ENCODE results near the gene DPP10.
"Not testable (repeated sequence)": the region's sequence is repeated elsewhere in the genome, so short reads cannot be mapped to it uniquely, and the experiment has no call there.

The DPP10 gene

DNA sequence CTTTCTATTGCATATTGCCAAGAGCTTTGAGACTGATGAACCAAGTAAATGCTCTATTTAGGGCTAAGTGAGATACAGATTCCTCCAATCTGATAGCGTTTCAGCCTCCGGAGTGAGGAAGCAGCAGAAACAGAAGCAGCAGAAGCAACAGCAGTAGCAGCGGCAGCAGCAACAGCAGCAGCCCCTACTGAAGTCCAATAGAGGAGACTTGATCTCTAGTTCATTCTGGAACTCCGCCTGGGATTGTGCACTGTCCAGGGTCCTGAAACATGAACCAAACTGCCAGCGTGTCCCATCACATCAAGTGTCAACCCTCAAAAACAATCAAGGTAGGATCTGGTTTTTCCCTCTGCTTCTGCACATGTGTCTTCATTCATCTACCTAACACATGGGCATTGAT is at the start of gene DPP10:
DPP10 (plus strand) TSS at position 132 of the 400 bp plus-strand sequence.
- no peak for DNase-seq (ENCODE audit: low spot score)

DNA sequence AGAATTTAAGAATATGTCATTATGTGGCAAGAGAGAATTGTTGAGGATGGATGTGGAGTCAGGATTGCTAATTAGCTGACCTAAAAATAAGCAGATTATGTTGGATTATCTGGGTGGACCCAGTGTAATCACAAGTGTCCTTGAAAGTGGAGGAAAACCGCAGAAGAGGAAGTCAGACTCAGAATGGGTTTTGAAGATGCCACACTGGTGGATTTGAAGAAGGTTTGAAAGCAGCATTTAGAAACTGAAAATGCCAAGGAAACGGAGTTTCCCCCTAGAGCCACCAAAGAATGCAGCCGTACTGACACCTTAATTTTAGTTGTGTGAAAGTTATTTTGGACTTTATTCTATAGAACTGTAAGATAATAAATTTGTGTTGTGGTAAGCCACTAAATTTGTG is 41.6 kb upstream of the DPP10 start:
- DNase-seq (ENCODE audit: low spot score), result no peak

DNA sequence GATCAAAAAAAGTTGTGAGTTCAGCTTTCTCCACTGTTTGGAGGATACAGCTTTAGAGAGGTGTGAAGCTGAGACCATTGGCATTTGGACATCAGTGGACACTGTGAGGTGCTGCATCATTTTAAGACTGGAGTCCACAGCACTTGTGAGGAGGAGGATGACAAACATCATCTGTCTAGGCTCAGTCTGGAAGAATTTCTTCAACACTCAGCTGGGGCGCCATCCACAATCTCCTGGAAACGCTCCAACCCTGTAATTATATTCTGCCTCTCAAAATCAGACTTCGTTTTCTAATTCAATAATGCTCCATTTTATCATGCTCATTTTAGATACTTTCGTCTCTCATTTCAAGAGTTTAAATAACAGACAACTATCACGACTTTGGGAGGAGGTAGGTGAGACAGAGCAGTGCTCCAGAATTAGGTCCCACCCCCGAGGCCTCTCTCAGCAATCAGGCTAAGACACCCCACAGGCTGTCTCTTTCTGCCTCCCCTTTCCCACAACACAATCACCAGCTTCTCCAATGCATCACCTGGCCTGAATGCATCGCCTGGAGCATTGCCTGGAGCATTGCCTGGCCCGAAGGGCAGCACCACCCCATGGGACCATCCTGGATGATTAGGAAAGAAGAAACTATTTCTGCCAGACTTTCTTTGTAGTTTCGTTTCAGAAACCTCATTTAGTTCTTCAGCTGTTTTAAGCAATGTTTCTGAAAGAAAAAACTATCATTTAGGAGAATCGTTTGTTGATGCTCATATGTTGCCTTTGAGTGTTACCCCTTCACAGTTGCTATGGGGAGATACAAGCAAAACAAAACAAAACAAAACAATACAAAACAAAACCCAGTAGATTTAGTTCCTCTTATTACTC is 37.0 kb upstream of the DPP10 start:
- no peak for DNase-seq (ENCODE audit: low spot score)

DNA sequence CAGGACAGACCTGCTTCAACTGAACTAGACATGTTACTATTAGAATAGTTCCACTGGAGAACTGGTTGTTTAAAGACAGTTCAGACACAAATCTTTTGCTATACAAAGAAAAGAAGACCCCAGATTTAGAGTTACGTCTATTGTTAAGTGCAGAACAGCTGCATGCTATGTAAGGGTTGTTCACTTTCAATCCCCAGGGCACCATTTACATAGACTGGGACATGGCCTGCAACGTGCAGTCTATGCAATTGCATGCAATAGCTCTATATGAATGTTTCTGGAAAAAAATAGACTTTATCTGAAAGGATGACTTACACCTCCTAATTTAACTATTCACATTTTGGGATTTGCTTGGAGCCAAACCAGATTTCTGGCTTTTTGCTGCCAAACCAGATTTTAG is 36.1 kb upstream of the DPP10 start:
- no peak for DNase-seq (ENCODE audit: low spot score)

DNA sequence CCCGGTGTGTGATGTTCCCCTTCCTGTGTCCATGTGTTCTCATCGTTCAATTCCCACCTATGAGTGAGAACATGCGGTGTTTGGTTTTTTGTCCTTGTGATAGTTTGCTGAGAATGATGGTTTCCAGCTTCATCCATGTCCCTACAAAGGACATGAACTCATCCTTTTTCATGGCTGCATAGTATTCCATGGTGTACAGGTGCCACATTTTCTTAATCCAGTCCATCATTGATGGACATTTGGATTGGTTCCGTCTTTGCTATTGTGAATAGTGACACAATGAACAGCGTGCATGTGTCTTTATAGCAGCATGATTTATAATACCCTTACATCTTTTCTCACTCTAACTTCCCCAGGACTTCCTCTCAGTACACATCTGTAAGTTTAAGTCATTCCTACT is 35.1 kb upstream of the DPP10 start:
- not testable (repeated sequence) for DNase-seq (ENCODE audit: low spot score)

DNA sequence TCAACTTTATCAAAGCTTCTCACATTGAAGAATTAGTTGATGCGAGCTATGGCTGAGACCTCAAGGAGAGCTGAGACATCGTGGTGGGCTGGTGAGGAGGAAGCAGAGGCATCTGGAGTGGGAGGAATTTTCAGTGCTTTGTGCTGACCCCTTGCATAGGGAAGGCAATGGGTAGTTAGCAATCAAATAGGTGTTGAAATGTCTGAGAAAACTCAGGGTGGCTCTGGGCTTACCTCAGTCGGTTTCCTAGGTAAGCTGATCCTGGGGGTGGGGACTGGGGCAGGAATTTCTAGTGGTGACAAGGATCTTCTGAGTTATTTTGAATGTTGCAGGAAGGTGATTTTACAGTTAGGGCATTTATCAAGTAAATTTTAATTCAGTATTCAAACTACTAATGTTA is 20.7 kb upstream of the DPP10 start:
- no peak for DNase-seq (ENCODE audit: low spot score)

DNA sequence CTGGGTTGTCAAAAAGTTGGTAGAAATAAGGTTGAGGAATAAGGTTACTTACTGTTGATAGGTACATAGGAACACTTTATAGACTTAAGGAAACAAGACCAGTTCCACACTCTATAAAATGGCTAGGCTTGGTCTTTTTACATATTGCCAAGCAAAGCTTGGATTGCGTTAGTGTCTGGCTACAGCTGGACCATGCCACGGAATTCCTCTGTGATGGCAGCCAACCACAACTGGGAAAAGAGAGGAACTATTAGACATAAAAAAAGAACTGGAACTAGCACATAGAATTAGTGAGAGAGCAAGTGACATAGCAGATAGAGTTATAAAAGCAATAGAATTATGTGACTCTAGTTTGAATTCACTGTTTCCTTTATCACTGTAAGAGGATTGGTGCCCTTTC is 17.7 kb upstream of the DPP10 start:
- no peak for DNase-seq (ENCODE audit: low spot score)

DNA sequence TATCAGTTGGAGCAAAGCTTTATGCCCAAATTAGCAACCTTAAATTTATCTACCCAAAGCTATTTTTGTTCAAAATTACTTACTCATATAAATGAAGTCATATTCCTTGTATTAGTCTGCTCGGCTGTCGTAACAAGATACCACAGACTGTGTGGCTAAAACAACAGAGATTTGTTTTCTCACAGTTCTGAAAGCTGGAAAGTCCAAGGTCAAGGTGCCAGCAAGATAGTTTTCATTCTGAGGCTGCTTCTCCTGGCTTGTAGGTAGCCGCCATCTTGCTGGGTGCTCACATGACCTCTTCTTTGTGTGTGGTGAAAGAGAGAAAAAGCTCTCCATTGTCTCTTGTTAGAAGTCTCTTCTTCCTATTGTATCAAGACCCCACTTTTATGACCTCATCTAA is 15.7 kb upstream of the DPP10 start:
- no peak for DNase-seq (ENCODE audit: low spot score)

DNA sequence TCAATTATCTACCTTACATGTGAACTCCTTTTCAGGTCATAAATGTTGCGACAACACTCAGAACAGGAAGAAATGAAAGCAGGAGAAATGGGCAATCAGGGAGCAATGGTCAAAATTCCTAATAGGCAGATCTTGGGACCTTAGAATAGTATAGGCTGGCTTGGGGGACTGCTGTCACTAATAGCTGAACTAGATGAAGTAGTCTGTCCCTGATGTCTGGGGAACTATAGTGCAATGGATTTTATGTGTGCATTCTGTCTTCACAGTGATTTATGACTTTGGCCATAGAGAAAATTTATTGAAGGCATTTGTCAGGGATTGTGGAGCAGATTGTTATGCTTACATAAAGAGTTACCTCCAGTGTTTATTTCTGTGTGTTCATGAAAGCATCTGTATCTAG is 6.1 kb upstream of the DPP10 start:
- DNase-seq (ENCODE audit: low spot score), result no peak

DNA sequence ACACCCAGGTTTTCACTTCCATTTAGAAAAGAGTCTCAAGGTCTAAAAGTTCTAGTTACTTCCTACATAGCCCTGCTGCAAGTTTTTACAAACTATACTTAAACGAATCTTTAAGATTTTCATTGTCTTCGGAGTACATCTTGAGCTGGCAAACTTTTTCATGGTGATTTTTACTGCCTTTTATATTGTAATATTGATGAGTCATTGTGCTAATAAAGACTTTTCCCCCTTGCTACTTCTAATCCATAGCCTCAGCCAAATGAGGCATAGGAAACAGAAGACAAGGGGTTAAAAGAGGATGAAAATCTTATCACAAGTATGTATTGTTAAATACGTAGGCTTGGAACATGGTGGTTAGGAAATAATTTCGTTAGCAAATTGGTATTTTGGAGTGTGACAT is 4.1 kb downstream of the DPP10 start:
- DNase-seq (ENCODE audit: low spot score), result no peak

DNA sequence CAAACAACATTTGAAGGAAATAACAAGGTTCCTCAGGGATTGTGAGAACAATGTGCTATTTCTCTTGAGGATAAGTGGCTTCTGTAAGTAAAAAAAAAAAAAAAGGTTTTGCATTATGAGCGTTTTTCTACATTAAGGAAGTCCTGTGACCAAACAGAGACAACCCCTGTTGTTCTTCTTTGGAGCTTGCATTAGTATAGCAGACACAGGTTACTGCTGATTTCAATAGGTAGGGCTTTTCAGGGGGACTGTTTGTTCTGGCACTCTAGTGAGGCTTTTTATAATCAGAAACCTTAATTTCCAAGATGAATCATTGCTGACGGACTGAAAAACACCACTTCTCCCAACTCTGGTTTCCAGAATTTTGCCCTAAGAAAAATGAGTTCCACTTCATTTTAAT is 8.2 kb downstream of the DPP10 start:
- no peak for DNase-seq (ENCODE audit: low spot score)

DNA sequence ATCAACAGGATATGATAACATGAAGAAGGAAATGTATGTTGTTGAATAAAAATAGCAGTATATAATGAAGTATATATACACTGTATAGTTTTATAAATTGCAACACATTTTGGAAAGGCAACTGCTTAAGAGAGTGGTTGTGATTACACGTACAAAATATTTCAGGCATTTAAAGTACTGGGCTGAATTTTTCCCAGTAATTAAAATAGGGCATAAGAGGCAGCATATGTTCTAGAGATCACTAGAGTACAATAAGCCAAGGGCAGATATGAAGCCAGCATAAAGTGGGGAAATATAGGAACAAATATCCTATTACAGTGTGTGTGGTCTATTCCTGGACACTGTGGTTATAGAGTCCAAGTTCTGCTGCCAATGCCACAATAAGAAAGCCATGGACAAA is 14.1 kb downstream of the DPP10 start:
- DNase-seq (ENCODE audit: low spot score), result no peak

DNA sequence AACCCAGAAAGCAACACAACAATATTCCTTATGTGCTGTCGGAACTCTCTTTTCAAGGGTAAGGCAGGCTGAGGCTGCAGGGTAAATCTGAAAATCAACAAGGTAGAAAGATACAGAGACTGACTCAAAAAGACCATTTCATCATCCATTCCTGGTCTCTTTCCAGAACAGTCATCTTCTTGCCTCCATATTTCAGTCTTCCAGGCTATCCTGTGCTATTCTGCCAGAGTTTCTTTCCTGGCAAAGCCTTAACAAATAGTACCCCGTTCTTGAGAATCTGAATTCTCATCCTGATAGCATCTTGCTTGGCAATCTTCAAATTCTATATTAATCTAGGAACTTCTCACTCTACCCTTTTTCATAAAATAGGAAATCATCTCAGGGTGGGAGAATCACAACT is 15.5 kb downstream of the DPP10 start:
- no peak for DNase-seq (ENCODE audit: low spot score)

DNA sequence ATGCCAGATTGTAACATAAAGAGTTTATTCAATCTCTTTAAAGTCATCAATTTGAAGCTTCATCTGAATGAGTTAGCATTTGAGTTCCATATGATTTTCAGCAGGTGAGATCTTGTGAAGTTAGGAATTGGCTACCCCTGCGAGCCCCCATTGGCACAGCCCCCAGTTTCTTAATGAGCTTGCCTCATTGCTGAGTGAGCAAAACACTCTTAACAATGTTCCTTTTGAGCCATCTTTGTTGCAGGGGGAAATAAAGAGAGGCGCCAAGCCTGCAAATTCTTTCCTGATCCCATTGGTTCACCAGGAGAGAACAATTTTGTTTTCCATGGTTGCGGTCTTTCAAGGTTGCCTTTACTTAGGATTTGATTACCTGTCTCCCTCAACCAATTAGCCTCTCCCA is 18.7 kb downstream of the DPP10 start:
- DNase-seq (ENCODE audit: low spot score), result no peak

DNA sequence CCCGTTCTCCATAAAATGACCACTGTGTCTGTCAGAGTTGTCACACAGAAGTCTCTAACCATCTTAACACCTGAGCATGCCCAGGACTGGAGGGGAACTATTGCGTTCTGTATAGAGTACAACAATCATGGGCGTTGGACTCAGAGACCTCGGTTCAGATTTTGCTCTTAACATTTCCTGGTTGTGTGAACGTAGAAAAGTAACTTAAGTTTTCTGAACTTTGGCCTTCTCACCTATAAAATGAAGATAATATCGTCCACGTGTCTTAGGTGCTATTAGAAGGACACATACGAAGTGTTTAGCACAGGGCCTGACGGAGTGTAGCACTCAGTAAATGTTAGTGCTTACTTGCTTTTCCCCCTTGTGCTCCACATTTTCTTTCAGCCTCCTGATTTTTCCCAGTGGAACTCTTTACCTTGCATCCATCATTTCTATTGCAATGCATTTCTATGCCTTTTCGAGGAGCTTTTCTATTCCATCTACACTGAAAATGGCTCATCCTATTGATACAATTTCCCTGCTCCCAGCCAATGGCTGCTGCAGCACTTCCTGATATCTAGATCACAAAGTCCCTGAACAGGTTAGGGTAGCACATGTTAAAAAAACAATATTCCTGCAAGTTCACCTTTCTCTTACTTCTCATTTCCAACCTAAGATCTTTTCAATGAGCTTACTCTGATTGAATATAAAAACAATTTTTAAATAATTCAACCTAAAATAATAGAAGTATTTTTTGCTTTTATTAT is 22.7 kb downstream of the DPP10 start:
- DNase-seq (ENCODE audit: low spot score), result no peak

DNA sequence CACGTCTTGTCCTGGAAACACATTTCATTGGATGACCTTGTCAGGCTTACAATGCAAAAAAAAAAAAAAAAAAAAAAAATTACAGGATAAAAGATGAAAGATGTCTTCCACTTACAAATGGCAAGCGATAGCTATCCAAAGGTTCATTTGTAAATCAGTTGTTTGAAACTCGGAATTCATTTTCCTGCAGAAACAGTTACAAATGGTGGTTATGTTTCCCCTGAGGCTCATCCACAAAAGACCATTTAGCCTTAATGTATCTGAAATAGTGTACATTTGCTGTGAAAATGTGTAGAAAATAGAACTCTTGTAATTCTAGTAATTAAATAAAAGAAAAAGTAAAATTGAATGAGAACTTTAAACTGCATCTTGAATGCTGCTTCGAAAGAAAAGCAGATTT is 25.9 kb downstream of the DPP10 start:
- no peak for DNase-seq (ENCODE audit: low spot score)

DNA sequence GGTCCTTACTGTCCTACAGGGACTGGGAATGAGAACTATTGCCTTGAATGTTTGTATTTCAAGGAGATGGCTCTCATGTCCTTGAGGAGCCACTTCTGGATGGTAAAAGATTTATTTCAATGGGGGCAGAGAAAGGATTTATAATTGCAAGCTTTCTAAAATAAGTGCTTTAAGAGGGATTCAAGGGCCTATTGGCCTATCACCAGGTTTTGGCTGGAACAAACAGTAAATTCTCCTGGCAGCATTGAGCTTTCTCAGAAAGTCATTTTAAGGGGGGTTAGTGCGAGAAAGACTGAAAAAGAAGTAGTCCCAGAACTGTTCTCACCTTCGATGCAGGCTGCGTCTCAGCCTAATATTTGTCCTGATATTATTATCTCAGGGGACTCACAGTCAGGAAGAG is 29.8 kb downstream of the DPP10 start:
- no peak for DNase-seq (ENCODE audit: low spot score)

DNA sequence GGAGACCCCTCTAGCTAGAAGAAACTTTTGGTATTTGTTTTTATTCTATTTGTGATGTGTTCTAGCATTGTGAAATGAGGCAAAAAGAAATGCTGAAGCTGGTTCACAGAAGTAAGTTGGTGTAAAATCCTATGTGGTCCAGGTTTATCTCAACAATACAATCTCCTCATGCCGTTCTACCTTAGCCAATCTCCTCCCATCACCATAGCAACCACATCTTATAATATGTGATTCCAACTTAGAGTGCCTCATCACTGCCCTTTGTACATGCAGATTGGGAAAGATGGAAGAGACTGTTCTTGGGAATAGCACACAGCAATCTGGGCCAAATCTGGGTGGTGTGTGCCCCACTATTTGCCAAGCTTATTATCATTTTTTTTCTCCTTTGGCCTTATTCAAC is 30.3 kb downstream of the DPP10 start:
- DNase-seq (ENCODE audit: low spot score), result no peak

DNA sequence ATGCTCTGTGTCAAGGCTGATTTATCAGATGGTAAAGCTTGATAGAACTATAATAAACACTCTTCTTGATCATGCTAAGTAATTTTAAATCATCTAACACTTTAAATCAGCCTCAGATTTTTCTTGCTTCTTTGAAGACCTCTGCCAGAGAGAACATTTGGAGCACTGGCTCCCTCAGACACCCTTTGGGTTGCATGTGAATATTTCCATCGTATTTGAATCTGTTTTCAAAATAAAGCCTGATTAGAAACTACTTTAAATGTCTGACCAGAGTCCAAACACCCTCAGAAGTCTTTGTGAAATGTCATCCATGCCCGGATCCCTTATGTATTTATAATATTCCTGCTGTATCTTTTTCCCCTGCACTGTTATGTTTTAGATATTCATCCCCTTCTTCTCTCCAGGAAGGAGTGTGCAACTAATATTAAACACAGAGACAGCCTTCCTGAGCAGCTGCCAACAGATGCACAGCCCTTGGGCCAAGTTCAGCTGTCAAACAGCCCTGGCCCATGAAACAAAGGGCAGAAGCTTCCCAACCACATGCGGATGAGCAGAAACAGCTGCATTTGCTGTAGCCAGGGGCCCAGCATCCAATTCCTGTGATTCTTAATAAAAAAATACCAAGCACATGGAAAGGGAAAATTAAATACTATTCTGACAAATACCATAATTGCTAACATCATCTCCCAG is 46.5 kb downstream of the DPP10 start:
- no peak for DNase-seq (ENCODE audit: low spot score)

DNA sequence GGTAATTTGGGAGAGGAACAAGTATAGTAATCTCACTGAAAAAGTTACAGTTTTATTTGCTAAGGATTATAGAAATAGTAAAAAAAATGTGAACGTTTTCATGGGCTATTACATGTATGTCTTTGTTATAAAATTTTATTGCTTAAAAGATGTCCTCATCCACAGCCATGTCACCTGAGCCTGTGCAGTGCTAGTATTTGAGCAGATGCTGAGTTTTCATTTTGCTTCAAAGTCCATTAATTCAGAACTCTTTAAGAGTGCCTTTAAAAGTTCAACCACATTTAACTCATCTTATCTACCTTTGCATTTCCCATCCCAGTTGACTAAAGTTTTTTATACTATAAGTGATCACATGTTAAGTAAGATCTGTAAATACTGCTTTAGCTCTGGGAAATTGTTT is 52.6 kb downstream of the DPP10 start:
- no peak for DNase-seq (ENCODE audit: low spot score)

DNA sequence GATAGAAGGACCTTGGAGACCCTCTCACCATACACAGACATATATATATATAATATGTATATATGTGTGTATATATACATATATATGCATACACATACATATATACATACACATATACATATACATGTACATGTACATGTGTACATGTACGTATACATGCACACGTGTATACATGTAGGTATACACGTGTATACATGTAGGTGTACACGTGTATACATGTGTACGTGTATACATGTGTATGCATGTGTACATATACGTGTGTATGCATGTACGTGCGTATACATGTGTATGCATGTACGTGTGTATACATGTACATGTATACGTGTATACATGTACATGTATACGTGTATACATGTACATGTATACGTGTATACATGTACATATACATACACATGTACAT is 54.5 kb downstream of the DPP10 start:
- no peak for DNase-seq (ENCODE audit: low spot score)

DNA sequence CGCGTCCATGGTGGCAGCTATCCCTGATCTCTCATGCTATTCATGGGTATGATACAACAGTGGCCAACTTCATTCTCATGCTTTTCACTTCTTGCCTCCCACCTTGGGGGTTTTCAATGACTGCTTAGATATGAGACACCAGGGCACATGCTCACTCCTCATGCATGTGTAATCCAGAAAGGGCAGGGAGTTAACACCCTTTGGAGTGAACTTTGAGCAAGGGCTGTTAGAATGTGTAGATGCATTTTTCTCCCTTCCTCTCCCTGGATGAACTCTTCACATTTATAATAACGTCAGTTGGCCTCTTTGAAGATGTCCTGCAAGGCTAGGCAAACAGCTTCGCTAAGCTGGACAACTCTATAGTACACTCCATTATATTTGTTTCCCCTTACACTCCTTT is 56.7 kb downstream of the DPP10 start:
- no peak for DNase-seq (ENCODE audit: low spot score)

DNA sequence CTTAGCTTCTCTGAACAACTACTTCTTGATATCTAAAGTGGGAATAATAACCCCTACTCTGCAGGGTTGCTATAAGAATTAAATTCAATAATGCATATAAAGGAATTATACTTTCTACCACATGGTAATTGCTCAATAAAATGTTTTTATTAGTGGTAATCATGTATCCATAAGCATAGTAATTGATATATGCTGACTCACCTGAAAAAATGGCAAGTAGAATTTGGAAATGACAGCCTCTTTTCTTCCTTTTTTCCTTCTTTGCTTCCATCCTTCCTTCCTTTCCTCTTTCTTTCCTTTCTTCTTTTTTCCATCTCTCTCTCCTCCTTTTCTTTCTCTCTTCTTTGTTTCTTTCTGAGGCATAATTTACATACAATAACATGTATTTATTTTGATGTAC is 65.3 kb downstream of the DPP10 start:
- no peak for DNase-seq (ENCODE audit: low spot score)
